GM21423 (cell line): ENCODE data around the gene ANKS1B.
"Not testable (repeated sequence)": the region's sequence is repeated elsewhere in the genome, so short reads cannot be mapped to it uniquely, and the experiment has no call there.

Experiments used
- ATAC-seq: cut with Tn5 transposase; IDR thresholded peaks from one replicate; pipeline ENCODE4 v1.9.1; 2021; ENCODE audit warnings: mild to moderate bottlenecking, moderate library complexity; ENCODE audit not compliant: unreplicated experiment

Gene ANKS1B

GRCh38 chr12:99035803-99036202 lies 948.9 kb downstream of the ANKS1B start:
- no peak for ATAC-seq

- ATAC-seq = not testable (repeated sequence)
These were observed 950.5 kb downstream of the ANKS1B start for GRCh38 chr12:99034201-99034600.

GRCh38 chr12:99029511-99030271 lies 955.0 kb downstream of the ANKS1B start:
- ATAC-seq = no peak

GRCh38 chr12:99027461-99027860 lies 957.3 kb downstream of the ANKS1B start:
- no peak for ATAC-seq

GRCh38 chr12:99027055-99027393 lies 957.7 kb downstream of the ANKS1B start:
- no peak for ATAC-seq

GRCh38 chr12:99026332-99027054 lies 958.2 kb downstream of the ANKS1B start:
- peak; percentile 42 for ATAC-seq

- ATAC-seq = no peak
These were observed 959.9 kb downstream of the ANKS1B start for GRCh38 chr12:99024870-99025269.

GRCh38 chr12:99024191-99024590 lies 960.5 kb downstream of the ANKS1B start:
- ATAC-seq = no peak

- ATAC-seq = no peak
These were observed 963.9 kb downstream of the ANKS1B start for GRCh38 chr12:99020871-99021270.

GRCh38 chr12:99019798-99020197 lies 964.9 kb downstream of the ANKS1B start:
- no peak for ATAC-seq

GRCh38 chr12:99017971-99018370 lies 966.8 kb downstream of the ANKS1B start:
- no peak for ATAC-seq

- ATAC-seq = no peak
These were observed 975.0 kb downstream of the ANKS1B start for GRCh38 chr12:99009654-99010296.

GRCh38 chr12:99005601-99006000 lies 979.1 kb downstream of the ANKS1B start:
- ATAC-seq = no peak

GRCh38 chr12:99004799-99005466 lies 979.8 kb downstream of the ANKS1B start:
- no peak for ATAC-seq

- no peak for ATAC-seq
These were observed 982.0 kb downstream of the ANKS1B start for GRCh38 chr12:99002731-99003130.

- ATAC-seq = no peak
These were observed 982.6 kb downstream of the ANKS1B start for GRCh38 chr12:99002156-99002555.

GRCh38 chr12:98999559-98999958 lies 985.2 kb downstream of the ANKS1B start:
- ATAC-seq = no peak

GRCh38 chr12:98998697-98999299 lies 985.9 kb downstream of the ANKS1B start:
- ATAC-seq = peak; percentile 85

- no peak for ATAC-seq
These were observed 986.8 kb downstream of the ANKS1B start for GRCh38 chr12:98997899-98998298.

GRCh38 chr12:98990648-98991047 lies 994.1 kb downstream of the ANKS1B start:
- no peak for ATAC-seq

GRCh38 chr12:98985156-98985555 lies 999.6 kb downstream of the ANKS1B start:
- no peak for ATAC-seq
